Stimulated activated CD4-positive, alpha-beta T cell treated with anti-CD3 and anti-CD28 coated beads, Interleukin-1b, Interleukin-23, amount 100 ng/mL, for 1 hour (primary cell): ENCODE results near the gene SPATA21.

Experiments
- DNase-seq, 2 donors: peaks; one replicate each; pipeline ENCODE4 v3.0.0-alpha.2; 2020; ENCODE audit warnings: low read depth in 2 of 2

Gene SPATA21

GRCh38 chr1:16450863-16451481 is 13.7 kb upstream of the SPATA21 start:
- DNase-seq: no peak

GRCh38 chr1:16449666-16450065 is 12.4 kb upstream of the SPATA21 start:
- DNase-seq: no peak

GRCh38 chr1:16449065-16449464 is 11.8 kb upstream of the SPATA21 start:
- no peak for DNase-seq

- no peak for DNase-seq
Measured at GRCh38 chr1:16447641-16448040, 10.4 kb upstream of the SPATA21 start.

- no peak for DNase-seq
Measured at GRCh38 chr1:16446116-16446515, 8.9 kb upstream of the SPATA21 start.

- DNase-seq: no peak
Measured at GRCh38 chr1:16445052-16445451, 7.8 kb upstream of the SPATA21 start.

GRCh38 chr1:16443975-16444770 is 6.9 kb upstream of the SPATA21 start:
- no peak for DNase-seq

GRCh38 chr1:16442941-16443340 is 5.7 kb upstream of the SPATA21 start:
- DNase-seq: no peak

- no peak for DNase-seq
Measured at GRCh38 chr1:16442265-16442664, 5.0 kb upstream of the SPATA21 start.

- DNase-seq: no peak
Measured at GRCh38 chr1:16441282-16441665, 4.0 kb upstream of the SPATA21 start.

GRCh38 chr1:16440470-16441281 is 3.5 kb upstream of the SPATA21 start, which contains the start of gene NECAP2:
Gene NECAP2, plus strand, starts transcription at chr1:16440724. Its CDS starts 38 bp downstream, at chr1:16440762.
- DNase-seq: peak; percentile 84 to 95

- DNase-seq: no peak
Measured at GRCh38 chr1:16440131-16440469, 2.9 kb upstream of the SPATA21 start.

GRCh38 chr1:16438924-16439323 is 1.7 kb upstream of the SPATA21 start:
- DNase-seq: no peak

GRCh38 chr1:16438516-16438915 is 1.3 kb upstream of the SPATA21 start:
- no peak for DNase-seq

- DNase-seq: no peak
Measured at GRCh38 chr1:16434501-16434900, 2.7 kb downstream of the SPATA21 start.

- no peak for DNase-seq
Measured at GRCh38 chr1:16434007-16434406, 3.2 kb downstream of the SPATA21 start.

GRCh38 chr1:16433030-16433429 is 4.2 kb downstream of the SPATA21 start:
- DNase-seq: no peak

- DNase-seq: no peak
Measured at GRCh38 chr1:16430606-16431005, 6.6 kb downstream of the SPATA21 start.

- no peak for DNase-seq
Measured at GRCh38 chr1:16425125-16426025, 11.8 kb downstream of the SPATA21 start.

GRCh38 chr1:16422041-16422440 is 15.2 kb downstream of the SPATA21 start:
- no peak for DNase-seq

- no peak for DNase-seq
Measured at GRCh38 chr1:16421201-16421600, 16.0 kb downstream of the SPATA21 start.
